ENCODE measurements around the gene TNS1.

TNS1 gene

GRCh38 chr2:217870528-217871011 lies 132.2 kb downstream of the TNS1 start:
- no peak for TF ChIP-seq CTCF (conservative IDR thresholded peaks at IDR 0.05; ENCODE audit: low read depth, low read length)
- no peaks in the 10 kb centered on the region for H3K27me3 ChIP-seq (ENCODE audit: insufficient read depth, low read depth)
- no peaks in the 10 kb centered on the region for H3K4me1 ChIP-seq (ENCODE audit: low read depth, poor library complexity, severe bottlenecking)
- no peak overlapping the region for H3K9ac ChIP-seq
- no peaks in the 10 kb centered on the region for H3K79me2 ChIP-seq (ENCODE audit: insufficient read depth, low read depth)
- no peaks in the 10 kb centered on the region for H3K36me3 ChIP-seq (ENCODE audit: insufficient read depth)
- H3K4me2 ChIP-seq: no peak overlapping the region
- no peaks in the 10 kb centered on the region for H4K20me1 ChIP-seq (ENCODE audit: insufficient read depth)
- H2AFZ ChIP-seq (ENCODE audit: low read depth): no peak overlapping the region
- H3K27ac ChIP-seq: no peak overlapping the region
- no peak overlapping the region for H3K4me3 ChIP-seq (IDR thresholded peaks at IDR 0.05; ENCODE audit: insufficient read depth, low read depth, low read length)

- Histone ChIP-seq H3K79me2 (ENCODE audit: insufficient read depth, low read depth) (no peaks in the 10 kb centered on the region), H3K27me3 (ENCODE audit: insufficient read depth, low read depth) (no peaks in the 10 kb centered on the region), H2AFZ (ENCODE audit: low read depth) (no peak overlapping the region), H3K4me1 (ENCODE audit: low read depth, poor library complexity, severe bottlenecking) (no peaks in the 10 kb centered on the region), H3K9ac (no peak overlapping the region), H3K36me3 (ENCODE audit: insufficient read depth) (no peaks in the 10 kb centered on the region), H3K27ac (no peak overlapping the region), H3K4me2 (no peak overlapping the region), H4K20me1 (ENCODE audit: insufficient read depth) (no peaks in the 10 kb centered on the region), H3K4me3 (IDR thresholded peaks at IDR 0.05; ENCODE audit: insufficient read depth, low read depth, low read length) (no peak overlapping the region)
- TF ChIP-seq CTCF (conservative IDR thresholded peaks at IDR 0.05; ENCODE audit: low read depth, low read length): no peak
Measured at GRCh38 chr2:217868911-217869334, 133.9 kb downstream of the TNS1 start.

GRCh38 chr2:217868265-217868892 lies 134.4 kb downstream of the TNS1 start:
- Histone ChIP-seq H3K36me3 (ENCODE audit: insufficient read depth) (no peaks in the 10 kb centered on the region), H3K79me2 (ENCODE audit: insufficient read depth, low read depth) (no peaks in the 10 kb centered on the region), H3K27ac (no peak overlapping the region), H3K27me3 (ENCODE audit: insufficient read depth, low read depth) (no peaks in the 10 kb centered on the region), H3K4me3 (IDR thresholded peaks at IDR 0.05; ENCODE audit: insufficient read depth, low read depth, low read length) (no peak overlapping the region), H4K20me1 (ENCODE audit: insufficient read depth) (no peaks in the 10 kb centered on the region), H3K9ac (no peak overlapping the region), H2AFZ (ENCODE audit: low read depth) (no peak overlapping the region), H3K4me1 (ENCODE audit: low read depth, poor library complexity, severe bottlenecking) (no peaks in the 10 kb centered on the region), H3K4me2 (no peak overlapping the region)
- TF ChIP-seq CTCF (conservative IDR thresholded peaks at IDR 0.05; ENCODE audit: low read depth, low read length): no peak

GRCh38 chr2:217866457-217866856 lies 136.3 kb downstream of the TNS1 start:
- Histone ChIP-seq H3K9ac (no peak overlapping the region), H3K4me1 (ENCODE audit: low read depth, poor library complexity, severe bottlenecking) (no peaks in the 10 kb centered on the region), H3K27ac (no peak overlapping the region), H3K79me2 (ENCODE audit: insufficient read depth, low read depth) (no peaks in the 10 kb centered on the region), H2AFZ (ENCODE audit: low read depth) (no peak overlapping the region), H4K20me1 (ENCODE audit: insufficient read depth) (no peaks in the 10 kb centered on the region), H3K4me3 (IDR thresholded peaks at IDR 0.05; ENCODE audit: insufficient read depth, low read depth, low read length) (no peak overlapping the region), H3K36me3 (ENCODE audit: insufficient read depth) (no peaks in the 10 kb centered on the region), H3K4me2 (no peak overlapping the region), H3K27me3 (ENCODE audit: insufficient read depth, low read depth) (no peaks in the 10 kb centered on the region)
- no peak for TF ChIP-seq CTCF (conservative IDR thresholded peaks at IDR 0.05; ENCODE audit: low read depth, low read length)

All from KMS-11 (cell line).